ENCODE data around the gene AMY1B. TPM values are rescaled to one million over a fixed set of nuclear protein-coding genes. Genes with fewer than 3 reads are reported as not detected.
"Not testable (repeated sequence)": the region's sequence is repeated elsewhere in the genome, so short reads cannot be mapped to it uniquely, and the experiment has no call there.

AMY1B gene
- total RNA-seq, 1 experiment from 2014 or later = not detected

- not testable (repeated sequence) for H2AFZ ChIP-seq (ENCODE audit: low read length); H3K79me2 ChIP-seq (ENCODE audit: low read length); H3K9me3 ChIP-seq (ENCODE audit: low read length); H3K4me1 ChIP-seq (ENCODE audit: low read length); H3K27me3 ChIP-seq (ENCODE audit: low read length); DNase-seq; H3K36me3 ChIP-seq (ENCODE audit: insufficient read depth, low read length); H3K27ac ChIP-seq (ENCODE audit: low read length); H3K4me2 ChIP-seq (ENCODE audit: low read depth, low read length, poor library complexity, severe bottlenecking); H3K9me2 ChIP-seq (replicated peaks; ENCODE audit: insufficient read depth, low read length); H3K9ac ChIP-seq (ENCODE audit: low read length); H3K4me3 ChIP-seq (ENCODE audit: low read length); H4K20me1 ChIP-seq (ENCODE audit: insufficient read depth, low read depth, low read length)
Observed at GRCh38 chr1:103641194-103641593, 54.8 kb downstream of the AMY1B start.

Small RNA genes lying within 50 kb of the gene (small RNA-seq; reads per million reads assigned to genes)
- gene AC105272.1 = not detected

Other genes with a start within 250 kb of the AMY1B start
- 18.1 and 26.0 TPM in 2 replicates for gene RNPC3, start 170.5 kb downstream of the AMY1B start, total RNA-seq (2014; rRNA removed; shearing (Covaris generic); ENCODE audit: low replicate concordance)
- gene AMY2B, start 124.6 kb downstream of the AMY1B start, total RNA-seq (2014; rRNA removed; shearing (Covaris generic); ENCODE audit: low replicate concordance) = 5.3 and 10.8 TPM in 2 replicates
- gene AMY2A, start 78.8 kb downstream of the AMY1B start, total RNA-seq (2014; rRNA removed; shearing (Covaris generic); ENCODE audit: low replicate concordance) = not detected in 2 replicates
- gene AMY1A, start 40.5 kb downstream of the AMY1B start, total RNA-seq (2014; rRNA removed; shearing (Covaris generic); ENCODE audit: low replicate concordance) = not detected in 2 replicates
- not detected in 2 replicates for gene AMY1C, start 53.7 kb upstream of the AMY1B start, total RNA-seq (2014; rRNA removed; shearing (Covaris generic); ENCODE audit: low replicate concordance)